CD14-positive monocyte (primary cell): ENCODE results near the gene PPP2R2C. TPM values are rescaled to one million over a fixed set of nuclear protein-coding genes. Genes with fewer than 3 reads are reported as not detected.

ENCODE experiments used
- DNase-seq, 3 donors: peaks; one replicate each; pipeline ENCODE4 v3.0.0-alpha.2; 2011 to 2022
- H2AFZ ChIP-seq: 2 replicates; pipeline ENCODE4 v1.6.0; 2012; ENCODE audit warnings: mild to moderate bottlenecking, low read depth, low read length, inconsistent platforms; ENCODE audit not compliant: insufficient read depth, poor library complexity, severe bottlenecking
- H3K27ac ChIP-seq, 2 donors: 1 replicate in 1 of 2; 2 replicates in 1 of 2; pipeline ENCODE4 v1.5.1; 2012 to 2013; ENCODE audit warnings: low read length in 2 of 2, control low read depth in 1 of 2, inconsistent platforms in 1 of 2, low read depth in 1 of 2, mild to moderate bottlenecking in 1 of 2
- H3K27me3 ChIP-seq, 2 donors: one replicate each; pipeline versions ENCODE4 v1.6.0 to v1.6.1; 2011 to 2013; ENCODE audit warnings: low read length in 2 of 2; ENCODE audit not compliant: control insufficient read depth in 2 of 2, insufficient read depth in 2 of 2
- H3K36me3 ChIP-seq, 2 donors: replicated peaks in 1 of 2; 1 replicate in 1 of 2; 2 replicates in 1 of 2; pipeline versions ENCODE4 v1.5.1 to v1.6.1; 2012 to 2013; ENCODE audit warnings: low read length in 2 of 2, control low read depth in 1 of 2, inconsistent platforms in 1 of 2, mild to moderate bottlenecking in 1 of 2; ENCODE audit not compliant: insufficient read depth in 2 of 2, control insufficient read depth in 1 of 2
- H3K4me1 ChIP-seq, 2 donors: 1 replicate in 1 of 2; 2 replicates in 1 of 2; pipeline versions ENCODE4 v1.5.1 to v1.6.1; 2012 to 2013; ENCODE audit warnings: low read length in 2 of 2, control low read depth in 1 of 2, inconsistent platforms in 1 of 2, mild to moderate bottlenecking in 1 of 2, moderate library complexity in 1 of 2; ENCODE audit not compliant: insufficient read depth in 2 of 2, control insufficient read depth in 1 of 2
- H3K4me2 ChIP-seq: replicated peaks from 2 replicates; pipeline ENCODE3; 2012; ENCODE audit warnings: low read length, moderate library complexity, mild to moderate bottlenecking; ENCODE audit not compliant: poor library complexity, severe bottlenecking; ENCODE audit errors: extremely low read depth
- H3K4me3 ChIP-seq, 3 experiments: fragments of 200-600 bp in 1 of 3; sonication (generic) in 1 of 3; replicated peaks in 1 of 3; 1 replicate in 2 of 3; 2 replicates in 1 of 3; pipeline ENCODE4 v1.5.1; 2011 to 2013; ENCODE audit warnings: low read length in 3 of 3, mild to moderate bottlenecking in 3 of 3, control low read depth in 2 of 3, low read depth in 2 of 3, inconsistent platforms in 1 of 3, moderate library complexity in 1 of 3
- H3K79me2 ChIP-seq: 2 replicates; pipeline ENCODE4 v1.6.0; 2012; ENCODE audit warnings: mild to moderate bottlenecking, control low read depth, inconsistent platforms, low read length, moderate library complexity; ENCODE audit not compliant: insufficient read depth
- H3K9ac ChIP-seq: 2 replicates; pipeline ENCODE4 v1.6.0; 2017; ENCODE audit warnings: low read length, mild to moderate bottlenecking; ENCODE audit not compliant: insufficient read depth, poor library complexity, severe bottlenecking
- H3K9me3 ChIP-seq, 2 donors: replicated peaks in 1 of 2; 1 replicate in 1 of 2; 2 replicates in 1 of 2; pipeline versions ENCODE4 v1.5.1 to v1.6.1; 2012 to 2013; ENCODE audit warnings: low read length in 2 of 2, control low read depth in 1 of 2; ENCODE audit not compliant: control insufficient read depth in 1 of 2, insufficient read depth in 1 of 2
- H4K20me1 ChIP-seq: 2 replicates; pipeline ENCODE4 v1.6.0; 2012; ENCODE audit warnings: mild to moderate bottlenecking, low read length, control low read depth, moderate library complexity; ENCODE audit not compliant: insufficient read depth
- H3K27ac Mint-ChIP-seq, 7 donors: one replicate each; pipeline ENCODE4 v1.8.0; 2020; ENCODE audit warnings: mild to moderate bottlenecking in 7 of 7, mixed read lengths in 7 of 7, moderate library complexity in 6 of 7, inconsistent platforms in 2 of 7
- H3K27me3 Mint-ChIP-seq, 3 donors: one replicate each; pipeline ENCODE4 v1.8.0; 2021 to 2022; ENCODE audit warnings: low read depth in 3 of 3, mild to moderate bottlenecking in 3 of 3, mixed read lengths in 3 of 3, moderate library complexity in 3 of 3, inconsistent platforms in 1 of 3
- H3K36me3 Mint-ChIP-seq, 2 donors: one replicate each; pipeline ENCODE4 v1.8.0; 2020; ENCODE audit warnings: mixed read lengths in 2 of 2, inconsistent platforms in 1 of 2, mild to moderate bottlenecking in 1 of 2
- H3K4me1 Mint-ChIP-seq: one replicate; pipeline ENCODE4 v1.8.0; 2020; ENCODE audit warnings: mild to moderate bottlenecking, mixed read lengths
- H3K4me3 Mint-ChIP-seq, 2 donors: one replicate each; pipeline ENCODE4 v1.8.0; 2020; ENCODE audit warnings: mild to moderate bottlenecking in 2 of 2, mixed read lengths in 2 of 2, moderate library complexity in 1 of 2
- H3K9me3 Mint-ChIP-seq, 7 donors: one replicate each; pipeline ENCODE4 v1.8.0; 2020 to 2022; ENCODE audit warnings: mixed read lengths in 7 of 7, mild to moderate bottlenecking in 6 of 7, moderate library complexity in 6 of 7, inconsistent platforms in 2 of 7
- WGBS: methylation state at CpG from one replicate; pipeline ENCODE4 v1.1.5; 2013; ENCODE audit warnings: missing lambda C conversion rate; ENCODE audit not compliant: insufficient coverage; 5-methylcytosine and 5-hydroxymethylcytosine counted together
- intact Hi-C, 2 donors: fragments of 100-400 bp; cut with micrococcal nuclease; formaldehyde crosslinking; loops; one replicate each; pipeline versions ENCODE4 v1.15.0 to v1.15.1; 2023
- polyA plus RNA-seq, 3 donors: library from polyadenylated mRNA; depleted of rRNA in 1 of 3; unstranded in 2 of 3; stranded (reverse) in 1 of 3; fragments of 300-500 nt in 2 of 3; fragments of >200 nt in 1 of 3; fragmentation: Illumina TruSeq in 2 of 3; gene quantifications; 1 replicate in 2 of 3; 2 replicates in 1 of 3; pipeline ENCODE4 v1.2.3, GENCODE V29; 2012 to 2021
- TF ChIP-seq, protein P1 (sequence below): fragments of 200-600 bp; IDR thresholded peaks from one replicate; pipeline ENCODE4 v1.8.0; 2022; ENCODE audit warnings: antibody characterized with exemption, mild to moderate bottlenecking

Gene PPP2R2C
- polyA plus RNA-seq, 3 donors: not detected

DNA sequence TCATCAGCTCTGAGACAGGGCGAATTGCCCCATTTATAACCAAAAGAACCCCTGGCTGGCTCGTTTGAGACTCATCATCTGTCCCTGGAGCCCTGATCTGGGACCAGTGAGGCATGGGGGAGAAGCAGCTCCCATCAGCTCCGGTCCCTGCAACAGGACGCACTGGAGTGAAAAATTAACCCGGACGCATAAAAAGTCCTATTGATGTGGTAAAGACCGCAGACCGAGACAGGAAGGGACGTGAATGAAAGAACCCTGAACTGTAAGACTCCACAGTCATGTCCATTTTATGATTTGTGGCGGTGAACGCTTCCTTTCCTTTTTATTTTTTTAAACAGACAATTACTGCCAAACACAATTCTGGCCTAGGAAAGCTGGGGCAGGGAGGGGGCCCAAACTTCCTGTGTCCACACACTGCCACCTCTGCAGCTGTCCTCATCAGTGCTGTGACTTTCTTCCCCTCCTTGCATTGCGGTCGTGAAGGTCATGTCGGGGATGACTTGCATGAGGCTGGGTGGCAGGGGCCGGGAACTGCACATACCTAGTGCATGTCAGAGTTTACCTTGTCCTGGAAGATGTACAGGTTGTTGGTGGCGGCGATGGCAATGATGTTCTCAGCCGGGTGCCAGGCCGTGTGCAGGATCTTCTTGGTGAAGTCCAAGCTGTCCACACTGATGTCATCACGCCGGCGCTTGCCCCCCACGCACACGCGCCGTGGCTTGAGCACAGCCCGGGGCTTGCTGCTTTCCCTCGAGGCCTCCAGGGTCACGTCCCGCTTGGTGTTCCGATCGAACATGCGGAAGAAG lies 149.4 kb downstream of the PPP2R2C start:
- no peaks in the 10 kb centered on the region for H4K20me1 ChIP-seq
- Mint-ChIP-seq H3K9me3 (peaks cover 2 to 12% (median 4%) of the 10 kb centered on the region in 7 donors), H3K27ac (no peak overlapping the region), H3K36me3 (no peaks in the 10 kb centered on the region), H3K4me3 (peak overlapping the region in 1 of 2 donors; percentile 33), H3K27me3 (peaks cover 27 to 42% (median 39%) of the 10 kb centered on the region in 3 donors), H3K4me1 (no peaks in the 10 kb centered on the region)
- H3K79me2 ChIP-seq: no peaks in the 10 kb centered on the region
- H3K9ac ChIP-seq: no peak overlapping the region
- intact Hi-C loops: no loop called here
- H2AFZ ChIP-seq: no peak overlapping the region
- no peaks in the 10 kb centered on the region for H3K4me1 ChIP-seq
- H3K4me3 ChIP-seq: no peak overlapping the region
- TF ChIP-seq, protein P1, sequence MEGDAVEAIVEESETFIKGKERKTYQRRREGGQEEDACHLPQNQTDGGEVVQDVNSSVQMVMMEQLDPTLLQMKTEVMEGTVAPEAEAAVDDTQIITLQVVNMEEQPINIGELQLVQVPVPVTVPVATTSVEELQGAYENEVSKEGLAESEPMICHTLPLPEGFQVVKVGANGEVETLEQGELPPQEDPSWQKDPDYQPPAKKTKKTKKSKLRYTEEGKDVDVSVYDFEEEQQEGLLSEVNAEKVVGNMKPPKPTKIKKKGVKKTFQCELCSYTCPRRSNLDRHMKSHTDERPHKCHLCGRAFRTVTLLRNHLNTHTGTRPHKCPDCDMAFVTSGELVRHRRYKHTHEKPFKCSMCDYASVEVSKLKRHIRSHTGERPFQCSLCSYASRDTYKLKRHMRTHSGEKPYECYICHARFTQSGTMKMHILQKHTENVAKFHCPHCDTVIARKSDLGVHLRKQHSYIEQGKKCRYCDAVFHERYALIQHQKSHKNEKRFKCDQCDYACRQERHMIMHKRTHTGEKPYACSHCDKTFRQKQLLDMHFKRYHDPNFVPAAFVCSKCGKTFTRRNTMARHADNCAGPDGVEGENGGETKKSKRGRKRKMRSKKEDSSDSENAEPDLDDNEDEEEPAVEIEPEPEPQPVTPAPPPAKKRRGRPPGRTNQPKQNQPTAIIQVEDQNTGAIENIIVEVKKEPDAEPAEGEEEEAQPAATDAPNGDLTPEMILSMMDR: no peak
- WGBS: 63% methylated on average over 22 of the region's 33 CpGs
- H3K36me3 ChIP-seq: no peaks in the 10 kb centered on the region
- H3K4me2 ChIP-seq: no peak overlapping the region
- H3K27ac ChIP-seq: no peak overlapping the region
- peaks cover 0 to 16% of the 10 kb centered on the region in 2 donors for H3K27me3 ChIP-seq
- no peak for DNase-seq
- no peaks in the 10 kb centered on the region for H3K9me3 ChIP-seq

DNA sequence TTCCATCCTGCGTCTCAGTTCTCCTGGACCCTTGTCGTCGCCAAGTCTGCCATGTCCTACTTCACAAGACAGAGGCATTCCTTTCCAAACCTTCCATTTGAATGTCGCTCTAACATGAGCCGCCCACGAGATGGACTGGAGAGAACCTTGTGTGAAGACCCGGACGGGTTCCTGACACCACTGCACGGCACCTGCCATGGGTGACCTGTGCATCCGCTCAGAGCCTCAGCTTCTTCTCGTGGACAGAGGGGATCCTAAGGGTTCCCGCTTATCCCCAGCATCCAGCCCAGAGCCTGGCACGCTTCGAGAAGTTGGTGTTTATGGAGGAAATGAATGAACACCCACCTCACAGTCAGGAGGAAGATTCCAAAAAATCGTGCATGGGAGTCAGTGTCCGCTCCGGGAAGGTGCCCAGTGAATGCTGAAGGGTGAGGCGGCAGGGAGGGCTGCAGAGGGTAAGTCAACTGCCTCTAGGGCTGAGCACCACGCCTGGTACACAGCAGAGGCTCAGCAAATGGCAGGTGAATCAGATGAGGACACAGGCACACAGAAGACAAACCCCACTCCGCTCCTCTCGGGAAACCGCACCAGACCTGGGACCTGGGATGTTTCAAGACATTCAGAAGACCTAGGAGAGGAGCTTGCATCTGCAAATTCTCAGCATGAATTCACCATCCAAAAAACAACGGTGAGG lies 150.2 kb downstream of the PPP2R2C start:
- Histone ChIP-seq H2AFZ (no peak overlapping the region), H3K9me3 (no peaks in the 10 kb centered on the region), H3K36me3 (no peaks in the 10 kb centered on the region), H3K27me3 (peaks cover 0 to 16% of the 10 kb centered on the region in 2 donors), H3K27ac (no peak overlapping the region), H3K4me1 (no peaks in the 10 kb centered on the region), H3K9ac (no peak overlapping the region), H4K20me1 (no peaks in the 10 kb centered on the region), H3K4me2 (no peak overlapping the region), H3K79me2 (no peaks in the 10 kb centered on the region), H3K4me3 (no peak overlapping the region)
- no peaks in the 10 kb centered on the region for H3K4me1 Mint-ChIP-seq
- H3K27ac Mint-ChIP-seq: no peak overlapping the region
- no peaks in the 10 kb centered on the region for H3K36me3 Mint-ChIP-seq
- H3K27me3 Mint-ChIP-seq: peaks cover 28 to 41% (median 36%) of the 10 kb centered on the region in 3 donors
- TF ChIP-seq, protein P1: no peak
- peaks cover 2 to 12% (median 4%) of the 10 kb centered on the region in 7 donors for H3K9me3 Mint-ChIP-seq
- H3K4me3 Mint-ChIP-seq: no peak overlapping the region
- DNase-seq: no peak
- WGBS: 92% methylated on average over 13 of the region's 23 CpGs
- intact Hi-C loops: no loop called here
